HUES64 (cell line): ENCODE results near the gene TM2D3.
"Not testable (repeated sequence)": the region's sequence is repeated elsewhere in the genome, so short reads cannot be mapped to it uniquely, and the experiment has no call there.

Experiments used
- H3K27ac ChIP-seq: 2 replicates; pipeline ENCODE4 v1.7.0; 2013; ENCODE audit warnings: low read depth, low read length, inconsistent platforms
- H3K27me3 ChIP-seq: 2 replicates; pipeline ENCODE4 v1.6.1; 2013; ENCODE audit warnings: mild to moderate bottlenecking, low read length; ENCODE audit not compliant: insufficient read depth
- H3K36me3 ChIP-seq: 2 replicates; pipeline ENCODE4 v1.6.1; 2013; ENCODE audit warnings: mild to moderate bottlenecking, low read length; ENCODE audit not compliant: insufficient read depth
- H3K4me1 ChIP-seq: 2 replicates; pipeline ENCODE4 v1.6.1; 2013; ENCODE audit warnings: mild to moderate bottlenecking, low read length, moderate library complexity; ENCODE audit not compliant: insufficient read depth
- H3K4me3 ChIP-seq: 2 replicates; pipeline ENCODE4 v1.5.1; 2013; ENCODE audit warnings: mild to moderate bottlenecking, low read length, moderate library complexity
- H3K9ac ChIP-seq: 2 replicates; pipeline ENCODE4 v1.6.1; 2013; ENCODE audit warnings: mild to moderate bottlenecking, low read depth, low read length
- H3K9me3 ChIP-seq: 2 replicates; pipeline ENCODE4 v1.6.1; 2013; ENCODE audit warnings: low read depth, low read length; ENCODE audit not compliant: insufficient read depth
- whole genome bisulfite sequencing: fragments of 150-250, 120-280 bp; methylation state at CpG from one replicate; pipeline ENCODE4 v1.1.7; 2013; ENCODE audit warnings: missing lambda C conversion rate; 5-methylcytosine and 5-hydroxymethylcytosine counted together

The TM2D3 gene

GRCh38 chr15:101641129-101641764, 10.9 kb downstream of the TM2D3 start:
- 40% methylated on average over 7 of the region's 8 CpGs for WGBS
- no peak overlapping the region for H3K9ac ChIP-seq
- no peaks in the 10 kb centered on the region for H3K9me3 ChIP-seq
- peaks cover 14% of the 10 kb centered on the region for H3K4me1 ChIP-seq
- no peak overlapping the region for H3K4me3 ChIP-seq
- no peaks in the 10 kb centered on the region for H3K27me3 ChIP-seq
- peaks cover 57% of the 10 kb centered on the region for H3K36me3 ChIP-seq
- H3K27ac ChIP-seq: no peak overlapping the region

- Histone ChIP-seq H3K4me1 (peaks cover 14% of the 10 kb centered on the region), H3K36me3 (peaks cover 42% of the 10 kb centered on the region), H3K27me3 (no peaks in the 10 kb centered on the region), H3K9ac (no peak overlapping the region), H3K27ac (no peak overlapping the region), H3K4me3 (no peak overlapping the region), H3K9me3 (no peaks in the 10 kb centered on the region)
- 91% methylated on average over 4 of the region's 4 CpGs for WGBS
Measured at GRCh38 chr15:101639667-101640066, 12.5 kb downstream of the TM2D3 start.

GRCh38 chr15:101637919-101638318, 14.3 kb downstream of the TM2D3 start:
- Histone ChIP-seq H3K9ac (no peak overlapping the region), H3K9me3 (no peaks in the 10 kb centered on the region), H3K27ac (no peak overlapping the region), H3K4me3 (no peak overlapping the region), H3K36me3 (peaks cover 27% of the 10 kb centered on the region), H3K27me3 (no peaks in the 10 kb centered on the region), H3K4me1 (peaks cover 14% of the 10 kb centered on the region)
- 84% methylated on average over 3 of the region's 3 CpGs for WGBS

- Histone ChIP-seq H3K4me1 (peaks cover 14% of the 10 kb centered on the region), H3K9ac (no peak overlapping the region), H3K36me3 (peaks cover 23% of the 10 kb centered on the region), H3K4me3 (no peak overlapping the region), H3K9me3 (no peaks in the 10 kb centered on the region), H3K27me3 (no peaks in the 10 kb centered on the region), H3K27ac (no peak overlapping the region)
- WGBS: 86% methylated on average over 6 of the region's 6 CpGs
Measured at GRCh38 chr15:101637516-101637915, 14.7 kb downstream of the TM2D3 start.

GRCh38 chr15:101637038-101637437, 15.1 kb downstream of the TM2D3 start:
- Histone ChIP-seq H3K36me3 (peaks cover 18% of the 10 kb centered on the region; the same call in 1 of the 2 replicates), H3K4me3 (no peak overlapping the region), H3K27me3 (no peaks in the 10 kb centered on the region), H3K4me1 (peaks cover 14% of the 10 kb centered on the region), H3K9me3 (no peaks in the 10 kb centered on the region), H3K9ac (no peak overlapping the region), H3K27ac (no peak overlapping the region)
- 86% methylated on average over 3 of the region's 3 CpGs for WGBS

GRCh38 chr15:101635944-101636727, 16.0 kb downstream of the TM2D3 start:
- Histone ChIP-seq H3K9me3 (no peaks in the 10 kb centered on the region), H3K4me3 (no peak overlapping the region), H3K9ac (no peak overlapping the region), H3K27ac (no peak overlapping the region), H3K27me3 (no peaks in the 10 kb centered on the region), H3K36me3 (peaks cover 14% of the 10 kb centered on the region; the same call in 1 of the 2 replicates), H3K4me1 (peaks cover 14% of the 10 kb centered on the region)
- WGBS: 85% methylated on average over 5 of the region's 7 CpGs

- Histone ChIP-seq H3K4me1 (peaks cover 14% of the 10 kb centered on the region), H3K9me3 (no peaks in the 10 kb centered on the region), H3K4me3 (no peak overlapping the region), H3K27me3 (no peaks in the 10 kb centered on the region), H3K27ac (no peak overlapping the region), H3K36me3 (no peaks in the 10 kb centered on the region), H3K9ac (no peak overlapping the region)
- WGBS: 96% methylated on average over 3 of the region's 3 CpGs
Measured at GRCh38 chr15:101633356-101633755, 18.8 kb downstream of the TM2D3 start.

GRCh38 chr15:101626729-101627128, 25.5 kb downstream of the TM2D3 start:
- H3K4me3 ChIP-seq, H3K9ac ChIP-seq, H3K27ac ChIP-seq, H3K36me3 ChIP-seq, H3K4me1 ChIP-seq, H3K27me3 ChIP-seq: not testable (repeated sequence)
- 57% methylated on average over 15 of the region's 15 CpGs for WGBS
- H3K9me3 ChIP-seq: peaks cover 17% of the 10 kb centered on the region; the same call in 1 of the 2 replicates

- Histone ChIP-seq H3K27me3 (no peaks in the 10 kb centered on the region), H3K4me1 (no peaks in the 10 kb centered on the region), H3K4me3 (no peak overlapping the region), H3K9me3 (peaks cover 17% of the 10 kb centered on the region; the same call in 1 of the 2 replicates), H3K27ac (no peak overlapping the region), H3K36me3 (no peaks in the 10 kb centered on the region), H3K9ac (no peak overlapping the region)
- 95% methylated on average over 1 of the region's 1 CpG for WGBS
Measured at GRCh38 chr15:101625980-101626379, 26.2 kb downstream of the TM2D3 start.

GRCh38 chr15:101625184-101625583, 27.0 kb downstream of the TM2D3 start:
- H3K4me3 ChIP-seq: no peak overlapping the region
- no peaks in the 10 kb centered on the region for H3K36me3 ChIP-seq
- WGBS: 75% methylated on average over 1 of the region's 1 CpG
- H3K9me3 ChIP-seq: peaks cover 17% of the 10 kb centered on the region; the same call in 1 of the 2 replicates
- H3K27ac ChIP-seq: no peak overlapping the region
- H3K4me1 ChIP-seq: no peaks in the 10 kb centered on the region
- H3K27me3 ChIP-seq: no peaks in the 10 kb centered on the region
- no peak overlapping the region for H3K9ac ChIP-seq

- no peaks in the 10 kb centered on the region for H3K4me1 ChIP-seq
- no peak overlapping the region for H3K27ac ChIP-seq
- 96% methylated on average over 6 of the region's 6 CpGs for WGBS
- no peaks in the 10 kb centered on the region for H3K27me3 ChIP-seq
- H3K36me3 ChIP-seq: no peaks in the 10 kb centered on the region
- H3K9ac ChIP-seq: no peak overlapping the region
- H3K9me3 ChIP-seq: peaks cover 17% of the 10 kb centered on the region; the same call in 1 of the 2 replicates
- no peak overlapping the region for H3K4me3 ChIP-seq
Measured at GRCh38 chr15:101623367-101624304, 28.5 kb downstream of the TM2D3 start.
